Esophagus muscularis mucosa (tissue), 4 donors: ENCODE measurements around the gene ADAMTS17. TPM values are rescaled to one million over a fixed set of nuclear protein-coding genes. Genes with fewer than 3 reads are reported as not detected.

Experiments used
- DNase-seq: peaks from one replicate; pipeline ENCODE4 v3.0.0-alpha.2; 2017; ENCODE audit errors: extremely low spot score
- H3K27ac ChIP-seq, 4 donors: fragments of 200-600 bp; sonication (generic); replicated peaks in 1 of 4; 1 replicate in 3 of 4; 2 replicates in 1 of 4; pipeline ENCODE4 v1.5.1; 2016 to 2019; ENCODE audit warnings: mild to moderate bottlenecking in 1 of 4
- H3K27me3 ChIP-seq, 4 donors: fragments of 200-600 bp; sonication (generic); one replicate each; pipeline versions ENCODE4 v1.5.1 to v1.6.0; 2016 to 2019
- H3K36me3 ChIP-seq, 4 donors: fragments of 200-600 bp; sonication (generic); one replicate each; pipeline ENCODE4 v1.5.1; 2016 to 2019
- H3K4me1 ChIP-seq, 4 donors: fragments of 200-600 bp; sonication (generic); one replicate each; pipeline ENCODE4 v1.5.1; 2016 to 2019
- H3K4me3 ChIP-seq, 4 donors: fragments of 200-600 bp; sonication (generic); 1 replicate in 2 of 4; 2 replicates in 2 of 4; pipeline ENCODE4 v1.5.1; 2016 to 2019; ENCODE audit warnings: mild to moderate bottlenecking in 4 of 4, moderate library complexity in 1 of 4
- H3K9me3 ChIP-seq, 4 donors: fragments of 200-600 bp; sonication (generic); 1 replicate in 3 of 4; 2 replicates in 1 of 4; pipeline ENCODE4 v1.5.1; 2016 to 2019
- CTCF ChIP-seq, 3 experiments: fragments of 200-600 bp in 2 of 3; fragments of 450-650 bp in 1 of 3; sonication (generic) in 2 of 3; IDR thresholded peaks; one replicate each; pipeline ENCODE4 v1.5.1; 2017 to 2019; ENCODE audit warnings: antibody characterized with exemption in 3 of 3, mild to moderate bottlenecking in 2 of 3, moderate library complexity in 1 of 3
- EP300 ChIP-seq: sonication (generic); formaldehyde crosslinking; IDR thresholded peaks from one replicate; pipeline ENCODE4 v1.6.1; 2017; ENCODE audit warnings: antibody characterized with exemption
- POLR2A ChIP-seq: fragments of 450-650 bp; IDR thresholded peaks from one replicate; pipeline ENCODE4 v1.6.1; 2017; ENCODE audit warnings: antibody characterized with exemption, moderate library complexity, mild to moderate bottlenecking, low read depth
- POLR2AphosphoS5 ChIP-seq, 2 donors: sonication (generic); formaldehyde crosslinking; IDR thresholded peaks; one replicate each; pipeline ENCODE4 v1.6.1; 2017; ENCODE audit warnings: antibody characterized with exemption in 2 of 2
- WGBS: methylation state at CpG from one replicate; pipeline ENCODE4 v1.1.5; 2018; 5-methylcytosine and 5-hydroxymethylcytosine counted together
- intact Hi-C: fragments of 100-400 bp; cut with DNase I; formaldehyde crosslinking; loops from one replicate; pipeline ENCODE4 v1.15.1; 2023
- total RNA-seq, 4 donors: library from RNA; depleted of rRNA; stranded (reverse); fragments of >200 nt; gene quantifications; one replicate each; pipeline versions ENCODE4 v1.1.0 to v1.2.1, GENCODE V29; 2016

The ADAMTS17 gene
- total RNA-seq, 4 donors from 2014 or later = 5.3 to 12.0 (median 6.6) TPM

- no peaks in the 10 kb centered on the region for H3K27me3 ChIP-seq
- no peak overlapping the region for H3K4me3 ChIP-seq
- H3K4me1 ChIP-seq = no peaks in the 10 kb centered on the region
- TF ChIP-seq POLR2AphosphoS5 (IDR thresholded peaks at IDR 0.05) = no peak
- no peak for TF ChIP-seq POLR2A
- no peak for TF ChIP-seq CTCF (IDR thresholded peaks at IDR 0.05)
- intact Hi-C loops = no loop called here
- no peak overlapping the region for H3K27ac ChIP-seq
- 94% methylated on average over 23 of the region's 29 CpGs for WGBS
- DNase-seq = no peak
- peaks cover 0 to 7% (median 0%) of the 10 kb centered on the region in 4 donors for H3K9me3 ChIP-seq
- peaks cover 0 to 9% (median 2%) of the 10 kb centered on the region in 4 donors for H3K36me3 ChIP-seq
Observed at GRCh38 chr15:99992611-99993231, 349.1 kb downstream of the ADAMTS17 start.

GRCh38 chr15:99989095-99989494 lies 352.7 kb downstream of the ADAMTS17 start:
- H3K36me3 ChIP-seq = peaks cover 0 to 9% (median 2%) of the 10 kb centered on the region in 4 donors
- intact Hi-C loops = no loop called here
- no peak overlapping the region for H3K27ac ChIP-seq
- H3K4me1 ChIP-seq = no peaks in the 10 kb centered on the region
- no peak for DNase-seq
- H3K9me3 ChIP-seq = peaks cover 0 to 7% (median 0%) of the 10 kb centered on the region in 4 donors
- 87% methylated on average over 9 of the region's 9 CpGs for WGBS
- H3K4me3 ChIP-seq = no peak overlapping the region
- no peaks in the 10 kb centered on the region for H3K27me3 ChIP-seq
- TF ChIP-seq POLR2A (no peak), CTCF (IDR thresholded peaks at IDR 0.05) (no peak), EP300 (no peak), POLR2AphosphoS5 (IDR thresholded peaks at IDR 0.05) (no peak)

GRCh38 chr15:99987701-99988100 lies 354.1 kb downstream of the ADAMTS17 start:
- WGBS = 95% methylated on average over 3 of the region's 3 CpGs
- TF ChIP-seq EP300 (no peak), CTCF (IDR thresholded peaks at IDR 0.05) (no peak), POLR2AphosphoS5 (IDR thresholded peaks at IDR 0.05) (no peak), POLR2A (no peak)

GRCh38 chr15:99987119-99987506 lies 354.7 kb downstream of the ADAMTS17 start:
- no peaks in the 10 kb centered on the region for H3K27me3 ChIP-seq
- no peak for TF ChIP-seq POLR2AphosphoS5 (IDR thresholded peaks at IDR 0.05)
- WGBS = 89% methylated on average over 4 of the region's 5 CpGs
- peaks cover 0 to 11% (median 5%) of the 10 kb centered on the region in 4 donors for H3K4me1 ChIP-seq
- H3K36me3 ChIP-seq = no peaks in the 10 kb centered on the region
- no peak for DNase-seq
- peaks cover 0 to 7% (median 0%) of the 10 kb centered on the region in 4 donors for H3K9me3 ChIP-seq
- no peak overlapping the region for H3K27ac ChIP-seq
- intact Hi-C loops = no loop called here
- no peak overlapping the region for H3K4me3 ChIP-seq

More at GRCh38 chr15:99987701-99988100, 354.1 kb downstream of the ADAMTS17 start:
- intact Hi-C loops = no loop called here
- no peak overlapping the region for H3K27ac ChIP-seq
- peaks cover 0 to 11% (median 5%) of the 10 kb centered on the region in 4 donors for H3K4me1 ChIP-seq
- DNase-seq = no peak
- H3K9me3 ChIP-seq = peaks cover 0 to 7% (median 0%) of the 10 kb centered on the region in 4 donors
- no peak overlapping the region for H3K4me3 ChIP-seq
- no peaks in the 10 kb centered on the region for H3K27me3 ChIP-seq
- H3K36me3 ChIP-seq = peaks cover 0 to 3% (median 1%) of the 10 kb centered on the region in 4 donors

GRCh38 chr15:99986297-99987118 lies 355.3 kb downstream of the ADAMTS17 start:
- H3K36me3 ChIP-seq = no peaks in the 10 kb centered on the region
- 72% methylated on average over 8 of the region's 9 CpGs for WGBS
- TF ChIP-seq CTCF (IDR thresholded peaks at IDR 0.05) = no peak
- TF ChIP-seq POLR2AphosphoS5 (IDR thresholded peaks at IDR 0.05) = no peak
- TF ChIP-seq EP300 = no peak
- no peak for TF ChIP-seq POLR2A
- peaks cover 0 to 7% (median 0%) of the 10 kb centered on the region in 4 donors for H3K9me3 ChIP-seq
- H3K27ac ChIP-seq = no peak overlapping the region
- no peak overlapping the region for H3K4me3 ChIP-seq
- peaks cover 0 to 11% (median 5%) of the 10 kb centered on the region in 4 donors for H3K4me1 ChIP-seq
- no peak for DNase-seq
- no peaks in the 10 kb centered on the region for H3K27me3 ChIP-seq
- intact Hi-C loops = no loop called here
